ENCODE results near the gene PLD1.

The PLD1 gene

GRCh38 chr3:171801738-171802589 lies 8.3 kb downstream of the PLD1 start:
- TF ChIP-seq, protein P1, sequence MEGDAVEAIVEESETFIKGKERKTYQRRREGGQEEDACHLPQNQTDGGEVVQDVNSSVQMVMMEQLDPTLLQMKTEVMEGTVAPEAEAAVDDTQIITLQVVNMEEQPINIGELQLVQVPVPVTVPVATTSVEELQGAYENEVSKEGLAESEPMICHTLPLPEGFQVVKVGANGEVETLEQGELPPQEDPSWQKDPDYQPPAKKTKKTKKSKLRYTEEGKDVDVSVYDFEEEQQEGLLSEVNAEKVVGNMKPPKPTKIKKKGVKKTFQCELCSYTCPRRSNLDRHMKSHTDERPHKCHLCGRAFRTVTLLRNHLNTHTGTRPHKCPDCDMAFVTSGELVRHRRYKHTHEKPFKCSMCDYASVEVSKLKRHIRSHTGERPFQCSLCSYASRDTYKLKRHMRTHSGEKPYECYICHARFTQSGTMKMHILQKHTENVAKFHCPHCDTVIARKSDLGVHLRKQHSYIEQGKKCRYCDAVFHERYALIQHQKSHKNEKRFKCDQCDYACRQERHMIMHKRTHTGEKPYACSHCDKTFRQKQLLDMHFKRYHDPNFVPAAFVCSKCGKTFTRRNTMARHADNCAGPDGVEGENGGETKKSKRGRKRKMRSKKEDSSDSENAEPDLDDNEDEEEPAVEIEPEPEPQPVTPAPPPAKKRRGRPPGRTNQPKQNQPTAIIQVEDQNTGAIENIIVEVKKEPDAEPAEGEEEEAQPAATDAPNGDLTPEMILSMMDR (IDR thresholded peaks at IDR 0.05; ENCODE audit: low read depth, low read length) = no peak
- no peaks in the 10 kb centered on the region for H3K27me3 ChIP-seq
- no peak overlapping the region for H3K4me3 ChIP-seq (ENCODE audit: low read depth, low read length)
- H3K4me1 ChIP-seq = no peaks in the 10 kb centered on the region
- DNase-seq = no peak
- no peaks in the 10 kb centered on the region for H3K9me3 ChIP-seq
- H3K36me3 ChIP-seq = no peaks in the 10 kb centered on the region

- H3K9me3 ChIP-seq = no peaks in the 10 kb centered on the region
- TF ChIP-seq, protein P1 (IDR thresholded peaks at IDR 0.05; ENCODE audit: low read depth, low read length) = no peak
- H3K4me3 ChIP-seq (ENCODE audit: low read depth, low read length) = no peak overlapping the region
- no peak for DNase-seq
- H3K27me3 ChIP-seq = no peaks in the 10 kb centered on the region
- no peaks in the 10 kb centered on the region for H3K4me1 ChIP-seq
- H3K36me3 ChIP-seq = no peaks in the 10 kb centered on the region
These were observed 10.8 kb downstream of the PLD1 start for GRCh38 chr3:171799501-171799900.

DNA sequence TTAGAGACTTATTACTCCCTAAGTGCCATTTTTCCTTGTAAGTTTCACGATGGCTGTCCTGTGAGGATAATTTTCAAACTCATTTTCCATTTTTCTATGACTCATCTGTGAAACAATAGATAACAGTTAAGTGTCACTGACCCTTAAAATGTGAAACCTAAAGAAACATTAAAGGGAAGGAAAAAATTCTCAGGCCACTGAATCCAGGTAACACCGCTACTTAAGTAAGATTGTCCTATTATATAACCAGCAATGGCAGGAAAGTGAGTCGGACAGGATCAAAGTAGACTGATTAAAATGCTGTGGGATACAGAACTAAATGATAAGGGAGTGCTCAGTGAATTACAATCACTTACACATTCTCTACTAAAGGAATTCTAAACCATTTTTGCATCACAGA lies 12.4 kb downstream of the PLD1 start:
- Histone ChIP-seq H3K27me3 (no peaks in the 10 kb centered on the region), H3K36me3 (no peaks in the 10 kb centered on the region), H3K4me1 (no peaks in the 10 kb centered on the region), H3K9me3 (no peaks in the 10 kb centered on the region), H3K4me3 (ENCODE audit: low read depth, low read length) (no peak overlapping the region)
- no peak for DNase-seq
- TF ChIP-seq, protein P1 (IDR thresholded peaks at IDR 0.05; ENCODE audit: low read depth, low read length) = no peak

- Histone ChIP-seq H3K27me3 (no peaks in the 10 kb centered on the region), H3K4me3 (ENCODE audit: low read depth, low read length) (no peak overlapping the region), H3K4me1 (no peaks in the 10 kb centered on the region), H3K9me3 (no peaks in the 10 kb centered on the region), H3K36me3 (no peaks in the 10 kb centered on the region)
- no peak for DNase-seq
- TF ChIP-seq, protein P1 (IDR thresholded peaks at IDR 0.05; ENCODE audit: low read depth, low read length) = no peak
These were observed 13.0 kb downstream of the PLD1 start for GRCh38 chr3:171797265-171797679.

DNA sequence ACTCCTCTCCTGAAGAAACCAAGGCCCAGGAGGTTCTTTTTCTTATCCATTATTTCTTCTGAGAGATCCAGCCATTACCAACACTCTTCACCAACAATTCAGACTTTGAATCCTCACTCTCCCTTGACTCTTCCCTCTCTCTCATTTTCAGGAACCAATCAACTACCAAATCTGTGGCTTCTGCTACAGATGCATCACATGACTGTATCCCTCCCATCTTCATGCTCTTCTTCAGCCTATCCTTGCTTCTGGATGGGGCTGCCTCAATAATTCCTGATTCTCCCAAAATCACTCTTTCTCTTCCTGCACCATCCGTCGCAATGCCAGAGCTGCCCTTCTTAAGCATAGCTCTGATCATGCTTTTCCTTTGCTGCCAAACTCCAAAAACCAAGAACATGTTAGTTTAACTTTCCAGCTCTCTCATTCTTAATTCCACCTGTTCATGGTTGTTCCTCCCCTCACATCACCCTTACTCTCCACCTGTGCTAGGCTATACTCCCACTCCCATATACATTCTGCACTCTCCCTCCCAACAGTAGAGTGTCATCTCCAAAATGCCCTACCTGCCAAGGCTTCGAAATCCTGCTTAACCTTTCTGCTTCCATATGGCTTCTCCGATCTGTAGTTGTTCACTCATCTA lies 13.5 kb downstream of the PLD1 start:
- H3K27me3 ChIP-seq = no peaks in the 10 kb centered on the region
- no peak for DNase-seq
- H3K4me3 ChIP-seq (ENCODE audit: low read depth, low read length) = no peak overlapping the region
- no peaks in the 10 kb centered on the region for H3K9me3 ChIP-seq
- TF ChIP-seq, protein P1 (IDR thresholded peaks at IDR 0.05; ENCODE audit: low read depth, low read length) = no peak
- no peaks in the 10 kb centered on the region for H3K36me3 ChIP-seq
- H3K4me1 ChIP-seq = no peaks in the 10 kb centered on the region

GRCh38 chr3:171792531-171792930 lies 17.8 kb downstream of the PLD1 start:
- H3K9me3 ChIP-seq = no peaks in the 10 kb centered on the region
- H3K4me3 ChIP-seq (ENCODE audit: low read depth, low read length) = no peak overlapping the region
- H3K27me3 ChIP-seq = no peaks in the 10 kb centered on the region
- no peak for DNase-seq
- TF ChIP-seq, protein P1 (IDR thresholded peaks at IDR 0.05; ENCODE audit: low read depth, low read length) = no peak
- H3K4me1 ChIP-seq = no peaks in the 10 kb centered on the region
- no peaks in the 10 kb centered on the region for H3K36me3 ChIP-seq

Data from BE2C (cell line).